Fibroblast of lung (primary cell): ENCODE measurements around the gene RTCB.
"Not testable (repeated sequence)": the region's sequence is repeated elsewhere in the genome, so short reads cannot be mapped to it uniquely, and the experiment has no call there.

Experiments
- EZH2 ChIP-seq: IDR thresholded peaks from 2 replicates; pipeline ENCODE4 v1.5.1; 2012; ENCODE audit warnings: low read length, control low read depth, mild to moderate bottlenecking; ENCODE audit errors: missing control alignments
- TF ChIP-seq, protein P1 (sequence below), 2 donors: IDR thresholded peaks in 1 of 2; conservative IDR thresholded peaks in 1 of 2; 1 replicate in 1 of 2; 2 replicates in 1 of 2; pipeline ENCODE4 v1.5.1; 2011 to 2012; ENCODE audit warnings: low read length in 2 of 2, control low read depth in 1 of 2, inconsistent platforms in 1 of 2, low read depth in 1 of 2, mild to moderate bottlenecking in 1 of 2

DNA sequence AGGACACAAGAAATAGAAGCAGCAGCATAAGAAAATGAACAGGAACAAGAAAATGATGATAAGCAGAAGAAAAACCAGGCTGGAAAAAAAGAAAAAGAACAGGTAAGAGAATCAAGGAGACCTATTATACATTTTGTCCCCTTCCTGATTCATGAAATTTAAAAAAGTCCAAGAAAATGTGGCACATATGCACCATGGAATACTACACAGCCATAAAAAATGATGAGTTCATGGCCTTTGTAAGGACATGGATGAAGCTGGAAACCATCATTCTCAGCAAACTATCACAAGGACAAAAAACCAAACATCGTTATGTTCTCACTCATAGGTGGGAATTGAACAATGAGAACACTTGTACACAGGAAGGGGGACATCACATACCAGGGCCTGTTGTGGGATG is 60.2 kb downstream of the RTCB start:
- TF ChIP-seq, protein P1, sequence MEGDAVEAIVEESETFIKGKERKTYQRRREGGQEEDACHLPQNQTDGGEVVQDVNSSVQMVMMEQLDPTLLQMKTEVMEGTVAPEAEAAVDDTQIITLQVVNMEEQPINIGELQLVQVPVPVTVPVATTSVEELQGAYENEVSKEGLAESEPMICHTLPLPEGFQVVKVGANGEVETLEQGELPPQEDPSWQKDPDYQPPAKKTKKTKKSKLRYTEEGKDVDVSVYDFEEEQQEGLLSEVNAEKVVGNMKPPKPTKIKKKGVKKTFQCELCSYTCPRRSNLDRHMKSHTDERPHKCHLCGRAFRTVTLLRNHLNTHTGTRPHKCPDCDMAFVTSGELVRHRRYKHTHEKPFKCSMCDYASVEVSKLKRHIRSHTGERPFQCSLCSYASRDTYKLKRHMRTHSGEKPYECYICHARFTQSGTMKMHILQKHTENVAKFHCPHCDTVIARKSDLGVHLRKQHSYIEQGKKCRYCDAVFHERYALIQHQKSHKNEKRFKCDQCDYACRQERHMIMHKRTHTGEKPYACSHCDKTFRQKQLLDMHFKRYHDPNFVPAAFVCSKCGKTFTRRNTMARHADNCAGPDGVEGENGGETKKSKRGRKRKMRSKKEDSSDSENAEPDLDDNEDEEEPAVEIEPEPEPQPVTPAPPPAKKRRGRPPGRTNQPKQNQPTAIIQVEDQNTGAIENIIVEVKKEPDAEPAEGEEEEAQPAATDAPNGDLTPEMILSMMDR (conservative IDR thresholded peaks at IDR 0.05 in 1 of 2, IDR thresholded peaks at IDR 0.05 in 1 of 2; ENCODE audit: low read depth in 1 of 2, low read length in 2 of 2) = not testable (repeated sequence)
- TF ChIP-seq EZH2 = not testable (repeated sequence)
